ENCODE data around the gene ISLR.

The ISLR gene

DNA sequence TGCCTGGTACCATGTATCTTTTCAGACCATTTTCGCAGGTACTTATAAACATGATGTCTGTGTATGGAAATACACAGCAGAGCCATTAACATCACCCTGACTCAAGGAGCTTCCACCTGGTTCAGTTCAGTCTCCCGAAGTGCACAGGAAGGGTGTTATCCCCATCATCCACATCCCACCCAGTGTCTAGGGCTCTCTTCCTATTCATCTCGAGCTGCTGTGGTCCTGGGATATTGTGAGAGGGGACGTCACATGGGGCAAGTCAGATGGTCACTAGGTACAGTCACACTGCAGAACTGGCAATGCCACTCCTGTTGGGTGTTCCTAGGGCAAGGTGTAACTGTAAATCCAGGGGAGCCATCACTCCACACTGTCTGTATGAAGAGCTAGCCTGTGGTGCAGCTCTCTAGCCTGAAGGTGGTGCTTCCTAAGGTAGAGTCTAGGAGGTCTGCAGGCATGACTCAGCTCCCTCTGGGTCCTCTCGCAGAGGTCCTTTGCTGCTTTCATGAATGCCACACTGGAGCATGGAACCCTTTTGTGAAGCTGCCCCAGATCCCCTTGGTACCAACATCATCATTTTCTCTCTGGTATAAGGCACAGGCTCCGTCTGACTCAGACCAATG, 29.2 kb upstream of the ISLR start:
- no peak for TF ChIP-seq CTCF (IDR thresholded peaks at IDR 0.05)

DNA sequence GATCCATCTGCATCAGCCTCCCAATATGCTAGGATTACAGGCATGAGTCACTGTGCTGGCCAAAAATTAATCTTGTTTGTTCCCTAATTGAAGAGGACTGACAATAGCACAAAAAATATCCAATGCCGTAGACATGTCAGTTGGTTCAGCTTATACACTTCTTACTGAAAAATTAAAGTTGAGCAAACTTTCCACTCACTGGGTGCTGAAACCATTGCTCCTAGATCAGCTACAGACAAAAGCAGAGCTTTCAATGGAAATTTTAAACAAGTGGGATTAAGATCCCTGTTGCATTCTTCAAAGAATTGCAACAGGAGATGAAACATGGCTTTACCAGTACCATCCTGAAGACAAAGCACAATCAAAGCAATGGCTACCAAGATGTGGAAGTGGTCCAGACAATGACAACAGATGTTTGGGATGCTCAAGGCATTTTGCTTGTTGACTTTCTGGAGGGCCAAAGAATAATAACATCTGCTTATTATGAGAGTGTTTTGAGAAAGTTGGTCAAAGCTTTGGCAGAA, 27.2 kb upstream of the ISLR start:
- no peak for TF ChIP-seq CTCF (IDR thresholded peaks at IDR 0.05)

DNA sequence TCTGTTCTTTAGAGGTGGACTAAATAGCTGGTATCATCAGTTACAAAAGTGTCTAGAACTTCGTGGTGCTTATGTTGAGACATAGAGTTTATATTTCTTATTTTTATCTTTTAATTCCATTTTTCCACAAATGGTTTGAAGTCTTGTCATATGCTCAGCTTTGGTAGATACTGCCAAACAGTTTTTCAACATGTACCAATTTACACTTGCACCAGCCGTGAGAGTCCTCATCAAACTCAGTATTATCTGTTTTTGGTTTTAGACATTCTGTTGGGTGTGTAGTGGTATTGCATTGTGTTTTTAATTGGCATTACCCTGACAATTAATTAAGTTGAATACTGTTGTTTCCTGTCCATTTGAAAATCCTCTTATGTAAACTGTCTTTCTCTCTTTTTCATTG, 26.5 kb upstream of the ISLR start:
- no peak for TF ChIP-seq CTCF (IDR thresholded peaks at IDR 0.05)

- no peak for TF ChIP-seq CTCF (IDR thresholded peaks at IDR 0.05)
Observed at GRCh38 chr15:74155766-74156417, 17.6 kb upstream of the ISLR start.

DNA sequence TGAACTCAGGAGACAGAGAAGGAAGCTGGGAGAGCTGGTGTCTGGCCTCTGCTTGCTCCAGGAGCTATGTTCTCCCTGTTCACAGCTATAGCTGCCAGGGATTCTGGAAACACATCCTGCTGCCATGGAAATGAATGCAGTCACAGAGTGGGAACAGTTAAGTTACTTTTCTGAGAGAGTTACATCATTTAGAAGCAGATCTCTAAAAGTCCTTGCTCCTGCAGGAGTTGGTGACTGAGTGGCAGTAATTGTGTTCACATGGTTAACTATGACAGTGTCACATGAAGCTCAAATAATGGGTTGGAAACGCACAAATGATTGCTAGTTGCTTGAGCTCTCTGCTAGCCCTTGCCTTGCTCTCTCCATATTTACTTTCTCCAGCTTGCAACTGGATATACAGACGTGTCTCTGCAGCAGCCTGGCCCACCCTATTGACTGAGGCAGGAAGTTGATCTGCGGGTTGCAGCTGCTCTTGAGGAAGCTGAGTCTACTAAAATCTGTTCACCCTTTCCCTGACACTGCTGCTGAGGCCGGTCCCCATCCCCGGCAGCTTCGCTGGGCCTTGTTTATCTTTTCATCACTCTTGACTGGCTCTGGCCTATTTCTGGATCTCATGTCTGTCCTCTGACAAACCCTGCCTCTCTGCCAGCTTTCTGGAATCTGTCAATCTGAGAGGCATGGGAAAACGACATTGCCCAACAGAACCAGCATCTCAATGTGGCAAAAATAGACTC, 16.7 kb upstream of the ISLR start:
- TF ChIP-seq CTCF (IDR thresholded peaks at IDR 0.05) = no peak

DNA sequence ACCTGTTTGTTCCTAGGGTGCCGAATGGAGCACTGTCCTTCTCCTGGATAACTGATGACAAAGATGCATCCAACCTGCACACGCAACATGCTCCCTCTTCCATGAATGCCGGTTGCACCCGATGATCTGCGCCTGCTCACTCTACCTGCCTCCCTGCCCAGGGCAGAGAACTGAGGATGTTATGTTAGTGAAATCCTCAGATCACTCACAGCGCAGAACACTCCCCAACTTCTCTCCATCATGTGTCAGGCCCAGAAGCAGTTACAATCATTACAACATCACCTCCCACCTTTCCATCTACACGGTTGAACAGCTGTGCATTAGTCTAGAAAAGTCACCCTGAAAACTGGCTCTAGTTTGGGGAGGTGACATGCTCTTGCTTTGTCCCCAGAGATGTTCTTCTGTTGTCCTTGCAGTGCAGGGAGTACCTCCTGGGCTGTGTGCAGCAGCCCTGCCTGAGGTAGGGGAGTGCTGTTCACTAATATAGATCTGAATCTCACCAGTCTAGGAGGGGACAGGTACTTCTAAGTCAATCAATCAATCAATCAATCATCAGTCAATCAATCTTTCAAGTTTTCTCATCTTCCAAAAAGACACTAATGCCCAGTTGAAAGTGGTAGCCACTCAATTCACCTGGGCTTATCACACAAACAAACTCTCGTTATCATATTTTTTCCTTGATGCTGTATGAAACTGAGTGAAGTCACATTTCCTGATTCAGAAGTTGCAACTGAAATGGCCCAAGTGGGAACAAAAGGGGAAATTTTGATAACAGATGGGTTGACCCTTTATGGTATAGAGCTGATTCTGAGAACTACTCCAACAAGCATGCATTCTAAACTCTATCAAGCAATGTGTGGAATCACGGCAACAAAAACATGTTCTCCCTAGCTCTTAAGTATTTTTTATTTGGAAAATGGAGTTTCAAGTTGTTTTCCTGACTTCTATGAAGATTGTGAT, 15.4 kb upstream of the ISLR start:
- TF ChIP-seq CTCF (IDR thresholded peaks at IDR 0.05) = no peak

All from LNCAP (cell line).